Endodermal cell (in vitro differentiated cells): ENCODE results near the gene CLN3. TPM values are rescaled to one million over a fixed set of nuclear protein-coding genes. Genes with fewer than 3 reads are reported as not detected.

Source experiments
- total RNA-seq, 2 donors: library from RNA; stranded (reverse); fragmentation: NEBNext Ultra II Directional in 1 of 2; extraction: Animal tissue kit (Norgen Biotek cat#: 25700) in 1 of 2; gene quantifications; 2 replicates in 1 of 2; 3 replicates in 1 of 2; pipeline ENCODE4 v1.2.1, GENCODE V29; 2021

Gene CLN3
- total RNA-seq, 2 donors from 2014 or later, result 29.9 to 30.2 TPM

Other genes with a start within 250 kb of the CLN3 start
- gene SBK1, start 199.5 kb downstream of the CLN3 start, total RNA-seq, result 10 to 100 TPM; 55.9 to 62.5 TPM
- gene NPIPB6, start 128.6 kb downstream of the CLN3 start, total RNA-seq, result 1 to 10 TPM; 1.8 to 3.5 TPM
- gene EIF3CL, start 88.2 kb downstream of the CLN3 start, total RNA-seq, result 10 to 100 TPM; 38.1 to 54.3 TPM
- under 1 TPM in 1 of 2 donors, not detected in 1; 0.29 TPM for gene NPIPB7, start 19.7 kb downstream of the CLN3 start, total RNA-seq
- not detected for gene APOBR, start 2.6 kb upstream of the CLN3 start, total RNA-seq
- gene IL27, start 14.8 kb upstream of the CLN3 start, total RNA-seq, result not detected
- not detected for gene NUPR1, start 46.9 kb upstream of the CLN3 start, total RNA-seq
- 10 to 100 TPM; 16.5 to 18.9 TPM for gene SGF29, start 61.8 kb upstream of the CLN3 start, total RNA-seq
- gene SULT1A2, start 105.0 kb upstream of the CLN3 start, total RNA-seq, result 1 to 10 TPM in 1 of 2 donors, under 1 TPM in 1; 0.29 to 1.9 TPM
- gene SULT1A1, start 118.0 kb upstream of the CLN3 start, total RNA-seq, result 1 to 10 TPM; 4.3 to 7.2 TPM
- under 1 TPM in 1 of 2 donors, not detected in 1; 0.35 TPM for gene NPIPB8, start 146.0 kb upstream of the CLN3 start, total RNA-seq
- gene EIF3C, start 219.4 kb upstream of the CLN3 start, total RNA-seq, result 100 to 1,000 TPM; 697 to 784 TPM